HL-60/S4 treated with phorbol 12-myristate 13-acetate at 8.2 ng/mL for 4 days and 3 days (cell line): ENCODE results near the gene CACNB4.
"Not testable (repeated sequence)": the region's sequence is repeated elsewhere in the genome, so short reads cannot be mapped to it uniquely, and the experiment has no call there.

Experiments used
- in situ Hi-C: fragments of 300-500 bp; cut with MboI; formaldehyde crosslinking; loops from 2 replicates; pipeline ENCODE4 v1.15.0; 2022; ENCODE audit warnings: low sequenced_read_pairs

Gene CACNB4

DNA sequence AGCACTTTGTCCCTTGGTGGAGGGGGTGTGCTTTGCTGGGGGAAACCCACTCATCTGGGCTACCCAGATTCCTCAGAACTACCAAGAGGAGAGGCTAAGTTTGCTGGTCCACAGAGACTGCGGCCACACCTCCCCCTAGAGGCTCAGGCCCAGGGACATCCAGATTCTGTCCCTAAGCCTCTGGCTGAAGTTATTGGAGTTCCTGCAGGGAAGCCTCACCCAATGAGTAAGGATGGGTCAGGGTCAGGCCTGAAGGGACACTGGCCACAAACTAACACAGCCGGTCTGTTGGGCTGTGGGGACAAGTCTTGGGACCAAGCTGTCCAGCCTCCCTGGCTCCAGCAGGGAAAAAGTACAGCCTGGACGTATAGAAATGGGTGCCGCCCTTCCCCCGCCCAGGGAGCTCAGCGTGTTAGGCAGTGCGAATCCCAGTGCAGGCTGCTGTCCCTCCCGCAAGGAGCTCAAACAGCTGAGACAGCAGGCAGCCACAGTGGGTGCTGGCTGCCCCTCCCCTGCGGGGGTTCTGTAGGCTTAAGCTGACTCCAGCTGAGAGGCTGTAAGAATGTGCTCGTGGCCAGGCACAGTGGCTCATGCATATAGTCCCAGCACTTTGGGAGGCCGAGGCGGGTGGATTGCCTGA is 183.7 kb downstream of the CACNB4 start:
- in situ Hi-C loops: no loop called here

DNA sequence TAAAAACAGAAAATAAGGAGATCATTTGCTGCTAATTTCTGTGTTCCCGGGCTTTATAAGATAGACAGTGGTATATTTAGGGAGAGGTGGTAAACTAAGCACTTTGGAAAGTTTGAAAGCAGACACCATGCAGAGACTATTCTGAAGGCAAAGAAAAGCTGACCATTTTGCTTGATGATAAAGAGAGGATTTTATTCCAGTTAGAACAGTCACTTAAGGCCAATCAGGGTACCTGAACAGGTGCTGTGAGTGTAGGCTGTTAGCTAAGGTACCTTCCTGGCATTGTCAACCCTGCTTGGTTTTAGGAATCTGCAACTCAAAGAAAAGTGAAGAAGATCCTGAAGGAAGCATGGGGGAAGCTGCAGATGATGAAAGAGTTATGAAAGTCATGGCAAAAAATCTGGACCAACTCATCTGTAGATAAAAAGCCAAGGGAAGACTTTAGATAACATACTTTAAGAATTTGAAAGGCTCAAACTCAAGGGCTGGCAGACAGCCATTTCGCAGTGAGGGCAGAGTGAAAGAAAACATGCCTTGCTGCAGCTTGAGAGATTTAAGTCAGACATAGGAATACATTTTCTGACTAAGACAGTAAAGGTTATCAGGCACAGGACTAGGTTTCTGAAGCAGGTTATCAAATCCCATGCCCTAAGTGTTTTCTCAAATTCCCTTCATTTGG is 190.5 kb downstream of the CACNB4 start:
- in situ Hi-C loops: no loop called here

DNA sequence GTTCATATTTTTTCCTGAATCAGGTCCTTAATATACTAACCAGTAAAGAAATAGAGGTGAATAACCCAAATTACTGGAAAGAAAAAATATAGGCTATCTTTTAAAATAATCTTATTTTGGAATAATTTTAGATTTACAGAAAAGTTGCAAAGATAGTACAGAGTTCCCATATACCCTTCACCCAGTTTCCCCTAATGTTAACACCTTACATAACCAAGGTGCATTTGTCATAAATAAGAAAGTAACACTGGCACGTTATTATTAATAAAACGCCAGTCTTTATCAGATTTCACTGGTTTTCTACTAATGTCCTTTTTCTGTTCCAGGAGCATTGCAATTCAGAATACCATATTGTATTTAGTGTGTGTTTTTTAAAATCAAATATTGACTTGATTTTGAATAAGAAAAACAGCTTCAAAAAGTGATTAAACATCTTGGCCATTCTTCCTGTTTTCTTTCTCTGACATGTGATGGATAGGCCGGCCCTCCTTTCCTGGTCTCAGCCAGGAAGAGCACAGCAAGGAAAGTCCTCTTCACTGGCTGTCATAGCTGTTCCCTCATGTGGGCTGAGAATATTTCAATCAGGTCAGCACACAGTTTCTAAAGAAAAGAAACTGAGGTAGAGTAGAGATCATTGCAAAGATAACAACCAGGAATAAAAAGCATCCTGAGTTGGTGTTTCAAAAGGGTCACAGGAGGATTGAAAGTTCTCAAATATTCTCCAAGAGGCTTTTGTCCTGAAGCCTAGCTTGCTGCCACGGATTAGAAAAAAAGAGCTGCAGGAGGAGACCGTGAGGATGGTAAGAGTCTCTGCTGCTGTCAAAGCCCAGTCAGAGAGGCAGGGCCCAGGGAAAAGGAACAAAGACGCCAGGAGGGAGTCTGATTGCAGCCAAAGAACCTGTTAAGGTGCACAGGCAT is 191.3 kb downstream of the CACNB4 start:
- in situ Hi-C loops: no loop called here

DNA sequence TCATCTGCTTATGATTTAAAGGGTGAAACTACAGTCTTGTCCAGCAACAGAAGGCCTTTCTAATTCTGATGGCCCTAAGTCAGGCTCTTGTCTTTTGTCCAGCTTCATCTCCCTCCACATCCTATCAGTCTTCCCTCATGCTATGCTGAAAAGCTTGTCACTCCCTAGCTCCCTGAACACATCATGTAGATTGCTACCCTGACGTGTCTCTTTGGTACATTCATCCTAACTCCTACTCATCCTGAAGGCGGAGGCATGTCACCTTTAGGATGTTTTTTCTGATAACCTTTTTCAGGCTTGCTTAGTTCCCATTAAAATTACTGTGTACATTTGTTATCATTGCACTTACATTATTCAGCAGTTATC is 192.2 kb downstream of the CACNB4 start:
- in situ Hi-C loops: no loop called here

DNA sequence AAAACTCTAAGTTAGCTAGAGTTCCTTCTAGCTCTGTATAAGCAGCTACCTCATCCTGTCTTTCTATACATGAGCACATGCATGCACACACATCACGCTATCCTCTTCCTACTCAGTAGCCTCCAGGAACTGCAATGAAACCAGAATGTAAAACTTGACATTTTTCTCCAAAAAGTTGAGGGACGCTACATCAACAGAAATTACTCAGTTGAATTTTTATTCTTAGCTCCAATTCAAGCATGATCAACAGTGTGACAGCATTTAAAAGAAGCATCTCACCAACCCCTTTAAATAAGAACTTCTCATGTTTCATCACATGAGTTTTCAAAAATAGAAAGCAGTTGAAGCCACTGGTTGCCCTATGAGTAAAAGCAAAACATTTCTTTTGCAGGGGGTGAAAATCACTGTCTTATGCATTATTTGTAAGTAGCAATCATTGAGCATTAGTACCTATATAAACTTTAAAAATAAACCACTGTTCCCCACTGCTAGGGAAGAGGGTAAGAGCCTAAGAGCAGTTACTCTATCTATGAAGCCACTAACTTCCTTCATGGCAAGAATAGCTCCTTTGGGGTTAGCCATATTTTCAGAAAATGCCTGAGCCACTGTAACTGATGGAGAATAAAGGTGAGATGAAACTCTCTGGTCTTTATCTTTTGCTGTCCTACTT is 192.7 kb downstream of the CACNB4 start:
- in situ Hi-C loops: no loop called here

DNA sequence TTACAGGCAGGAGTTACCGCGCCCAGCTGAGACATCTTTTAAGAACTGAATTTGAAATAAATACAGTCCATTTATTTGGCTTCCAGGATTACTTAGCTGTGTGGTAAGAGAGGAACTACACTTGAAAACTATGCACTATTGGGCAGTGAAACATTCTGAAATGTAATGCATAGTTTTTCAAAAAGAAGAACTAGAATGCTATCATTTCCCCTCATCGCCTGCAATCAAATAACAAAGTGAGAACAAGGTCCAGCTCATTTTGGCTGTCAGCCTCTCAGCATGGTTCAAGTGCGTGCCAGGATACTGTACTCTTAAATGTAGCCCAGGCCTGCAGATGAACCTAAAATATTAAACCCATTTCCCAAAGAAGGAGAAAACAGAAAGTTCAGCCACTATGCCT is 194.0 kb downstream of the CACNB4 start:
- in situ Hi-C loops: no loop called here

DNA sequence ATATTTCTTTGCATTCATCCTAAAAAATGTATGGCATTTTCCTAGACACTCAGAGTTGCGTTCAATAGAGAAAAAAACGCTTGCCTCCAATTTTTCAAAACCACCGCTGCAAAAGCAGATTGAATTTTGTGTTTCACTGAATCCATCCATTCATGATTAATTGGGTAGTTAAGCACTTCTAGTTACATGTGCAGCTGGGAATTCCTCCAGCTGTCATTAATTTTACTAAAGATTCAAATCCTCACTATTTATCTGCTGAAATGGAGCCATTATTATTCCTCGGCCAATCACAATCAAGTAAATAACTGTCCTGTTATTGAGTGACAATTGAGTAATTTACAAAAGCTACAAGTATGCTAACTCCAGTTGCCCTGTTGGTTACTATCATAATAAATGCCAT is 194.8 kb downstream of the CACNB4 start:
- in situ Hi-C loops: no loop called here

DNA sequence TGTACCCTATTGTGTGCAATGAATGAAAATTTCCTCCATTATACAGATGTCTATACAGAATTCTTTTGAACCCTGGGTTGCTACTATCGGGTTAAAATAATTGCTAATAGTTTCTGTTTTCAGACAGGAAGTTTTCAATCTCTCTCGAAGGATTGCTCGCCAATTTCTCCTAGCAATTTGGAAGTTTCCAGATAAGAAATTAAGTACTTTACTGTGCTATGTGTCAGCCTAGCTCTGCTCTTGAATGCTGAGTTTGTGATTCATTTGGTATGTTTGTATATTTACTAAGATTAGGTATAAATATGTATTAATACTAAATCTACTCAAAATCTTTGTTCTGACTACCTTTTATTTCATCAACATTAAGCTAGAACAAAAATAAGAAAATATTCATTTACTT is 196.0 kb downstream of the CACNB4 start:
- in situ Hi-C loops: no loop called here

DNA sequence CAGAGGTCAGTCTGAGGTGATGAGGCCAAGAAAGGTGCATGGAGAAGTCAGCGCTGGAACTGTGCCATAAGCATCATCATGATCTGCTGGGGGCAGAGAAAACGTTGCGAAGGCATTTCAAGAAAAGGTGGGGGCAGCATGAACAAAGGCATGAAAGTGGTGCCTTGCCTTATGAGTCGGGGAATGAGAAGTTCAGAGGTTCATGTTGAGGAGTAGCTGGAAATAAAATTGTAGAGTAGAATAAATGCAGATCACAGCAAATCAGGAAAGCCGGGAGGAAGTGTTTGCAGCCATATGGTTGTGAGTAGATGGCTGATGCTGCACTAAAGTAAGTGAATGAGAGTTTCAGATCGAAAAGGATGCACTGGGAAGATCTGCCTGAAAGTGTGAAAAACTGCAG is 198.5 kb downstream of the CACNB4 start:
- in situ Hi-C loops: no loop called here

DNA sequence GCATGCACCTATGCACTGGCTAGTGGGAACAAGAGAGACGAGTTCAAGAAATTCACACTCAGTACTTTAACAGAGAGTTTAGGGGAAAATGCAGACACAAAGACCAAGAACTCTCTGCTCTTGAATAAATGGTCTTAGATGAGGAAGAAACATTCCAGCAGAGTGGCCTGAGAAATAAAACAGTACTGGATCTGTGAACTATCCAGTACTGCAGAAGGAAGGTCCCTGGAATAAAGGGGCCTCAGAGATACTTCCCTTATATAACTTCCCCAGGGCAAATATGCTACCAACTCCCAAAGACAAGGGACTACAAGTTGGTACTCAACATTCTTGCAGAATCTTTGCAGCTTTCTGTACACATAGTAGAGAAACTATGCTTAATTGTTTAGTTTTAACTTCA is 199.7 kb downstream of the CACNB4 start:
- in situ Hi-C loops: no loop called here

DNA sequence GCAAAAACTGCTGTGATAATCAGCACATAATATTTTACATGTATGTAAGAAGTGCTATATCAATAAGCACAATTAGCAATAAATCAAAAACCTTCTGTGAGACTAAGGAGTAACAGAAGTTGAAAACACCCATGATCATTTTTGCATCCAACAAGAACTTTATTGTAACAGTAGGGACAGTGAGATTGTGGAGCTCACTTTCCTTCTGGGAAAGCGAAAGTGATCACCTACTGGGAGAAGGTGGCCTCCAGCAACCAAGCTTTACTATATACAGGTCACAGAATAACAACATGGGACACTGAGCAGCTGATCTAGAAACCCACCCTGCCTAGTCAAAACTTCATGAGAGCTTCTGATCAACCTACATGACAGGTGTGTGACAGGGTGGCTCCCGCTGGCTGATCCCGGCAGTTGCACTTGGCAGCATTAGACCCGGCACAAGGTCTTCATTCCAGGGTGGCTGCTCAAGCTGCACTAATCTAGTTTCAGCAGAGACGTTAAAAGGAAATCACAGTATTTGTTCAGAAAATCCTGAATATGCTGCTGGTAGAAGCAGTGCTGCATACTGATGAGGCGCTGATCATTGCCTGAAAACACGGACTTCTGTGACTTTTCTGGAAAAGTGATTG is 207.2 kb downstream of the CACNB4 start:
- in situ Hi-C loops: no loop called here

DNA sequence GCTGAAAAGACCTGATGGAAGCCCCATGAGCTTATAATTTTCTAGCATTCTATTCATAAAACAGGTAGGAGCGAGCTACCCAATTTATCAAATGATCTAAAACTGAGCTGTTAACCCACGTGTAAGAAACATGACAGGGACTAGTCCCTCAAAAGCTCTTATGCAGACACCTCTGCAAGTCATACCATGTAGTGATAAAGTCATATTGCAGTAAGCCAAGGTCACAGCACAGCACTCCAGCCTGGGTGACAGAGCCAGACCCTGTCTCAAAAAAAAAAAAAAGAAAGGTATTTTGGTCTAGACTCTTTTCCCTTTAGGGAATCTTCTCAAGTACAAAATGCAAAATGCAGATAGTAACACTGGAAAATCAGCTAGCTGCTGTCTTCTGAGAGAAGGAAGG is 211.7 kb downstream of the CACNB4 start:
- in situ Hi-C loops: no loop called here

DNA sequence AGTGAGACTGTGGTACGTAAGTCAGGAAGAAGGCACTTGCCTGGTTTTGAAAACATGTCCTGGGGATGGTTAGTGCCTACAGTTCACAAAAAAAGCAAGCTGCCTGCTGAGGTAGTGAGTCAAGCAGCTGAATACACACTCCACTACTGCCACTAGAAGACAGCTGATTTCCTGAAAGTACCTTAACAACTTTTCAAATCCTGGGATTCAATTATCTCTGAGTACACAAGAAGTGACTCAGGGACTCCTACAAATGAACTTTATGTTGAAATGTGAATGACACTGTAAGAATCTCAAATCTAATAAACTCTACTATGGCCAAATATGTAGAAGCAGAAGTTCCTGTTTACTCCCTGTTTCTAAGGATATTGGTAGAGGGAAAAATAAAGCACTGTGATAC is 212.6 kb downstream of the CACNB4 start:
- in situ Hi-C loops: no loop called here

DNA sequence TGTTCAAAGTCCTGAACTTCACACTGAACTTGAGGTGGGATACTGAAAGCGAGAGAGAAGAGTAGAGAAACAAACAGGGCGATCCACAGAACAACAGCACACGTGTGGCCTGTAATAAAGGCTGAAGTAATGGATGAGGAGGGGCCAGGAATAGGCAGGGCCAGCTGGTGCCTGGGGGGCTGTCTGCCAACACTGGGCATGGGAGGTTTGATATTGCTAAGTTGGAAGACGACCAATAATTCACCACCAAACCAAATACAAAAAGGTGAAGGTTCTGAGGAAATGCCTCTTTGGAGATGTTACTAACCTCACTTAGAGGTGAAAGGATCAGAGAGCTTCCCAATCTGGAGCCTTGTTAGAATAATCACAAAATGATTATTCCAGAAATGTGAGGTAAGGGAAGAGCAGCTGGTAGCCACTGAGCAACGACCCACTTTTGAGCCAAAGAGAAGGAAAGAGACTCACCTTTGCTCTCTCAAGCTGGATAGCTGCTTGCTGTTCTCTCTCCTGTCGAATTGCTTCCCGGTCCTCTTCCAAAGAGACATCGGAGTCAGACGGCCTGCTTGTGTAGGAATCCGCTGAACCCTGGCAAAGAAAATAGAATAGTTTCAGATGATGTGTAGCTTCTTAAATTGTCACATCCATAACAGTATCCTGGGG is 215.9 kb downstream of the CACNB4 start:
- in situ Hi-C loops: no loop called here

DNA sequence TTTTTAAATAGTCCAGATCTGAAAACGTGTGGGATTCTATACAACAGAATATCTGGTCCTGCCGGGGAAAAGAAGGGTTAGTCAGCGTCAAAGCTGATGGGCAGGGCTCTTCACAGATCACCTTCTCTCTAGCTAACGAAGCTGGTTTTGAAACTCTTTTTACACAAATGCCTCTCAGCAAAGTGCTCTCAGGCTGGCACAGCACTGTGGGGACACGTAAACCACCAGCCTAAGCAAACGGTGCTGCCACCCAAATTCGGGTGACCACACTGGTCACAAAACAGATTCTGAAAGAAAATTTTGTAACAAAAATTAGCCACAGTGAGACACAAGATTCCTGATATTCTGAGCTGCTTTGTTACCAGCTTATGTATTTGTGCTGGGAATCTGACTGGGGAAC is 217.5 kb downstream of the CACNB4 start:
- in situ Hi-C loops: no loop called here

DNA sequence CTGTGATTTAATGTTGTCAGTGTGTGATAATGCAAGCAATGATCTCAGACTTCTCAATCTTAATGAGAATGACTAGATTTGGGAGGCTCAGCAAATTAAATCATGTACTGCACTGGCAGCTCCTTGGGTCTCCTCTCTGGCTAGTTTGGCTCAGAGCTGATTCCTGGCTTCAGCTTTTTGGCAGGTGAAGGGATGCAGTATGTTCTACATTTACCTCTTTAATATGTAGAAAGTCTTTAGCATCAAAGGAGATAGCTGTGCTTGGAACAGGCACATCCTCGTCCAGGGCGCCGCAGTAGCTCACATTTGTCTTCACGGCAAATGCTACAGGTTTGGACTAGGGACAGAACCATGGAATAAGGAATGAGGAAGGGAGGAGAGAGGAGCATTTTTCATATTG is 218.3 kb downstream of the CACNB4 start:
- in situ Hi-C loops: no loop called here

DNA sequence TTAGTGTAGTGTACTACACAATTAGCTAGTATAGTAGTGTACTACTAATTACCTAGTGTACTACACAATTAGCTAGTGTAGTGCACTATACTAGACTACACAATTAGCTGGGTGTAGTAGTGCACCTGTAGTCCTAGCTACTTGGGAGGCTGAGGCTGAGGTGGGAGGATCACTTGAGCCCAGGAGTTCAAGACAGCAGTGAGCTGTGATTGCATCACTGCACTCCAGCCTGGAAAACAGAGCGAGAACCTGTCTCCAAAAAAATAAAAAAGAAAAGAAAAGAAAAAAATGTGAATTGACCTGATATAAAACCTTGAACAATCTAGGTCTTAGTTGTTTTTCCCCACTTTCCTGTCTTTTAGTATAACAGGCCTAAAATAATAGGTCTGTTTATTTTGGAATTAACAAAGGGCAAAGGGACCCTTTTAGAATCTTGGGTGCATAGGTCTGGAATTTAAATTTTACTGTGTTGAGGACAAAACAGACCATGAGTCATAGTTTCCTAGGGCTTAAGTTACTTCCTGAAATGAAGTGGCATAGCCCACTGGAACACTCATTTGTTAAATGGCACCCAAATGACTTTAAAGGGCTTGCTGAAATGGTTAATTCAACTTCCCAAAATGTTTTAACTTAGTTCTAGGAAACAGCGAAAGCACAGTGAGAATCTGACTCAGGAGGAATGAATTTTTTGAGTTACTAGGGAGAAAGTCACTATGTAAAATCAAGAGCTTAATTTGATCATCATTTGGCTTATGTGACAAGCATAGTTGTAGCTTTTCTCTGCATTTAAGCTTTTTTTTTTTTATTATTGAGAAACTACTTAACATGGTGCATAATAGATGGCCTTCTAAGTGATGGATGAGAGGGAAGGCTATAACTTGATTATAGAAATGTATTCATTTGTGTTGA is 219.9 kb downstream of the CACNB4 start:
- in situ Hi-C loops: no loop called here

DNA sequence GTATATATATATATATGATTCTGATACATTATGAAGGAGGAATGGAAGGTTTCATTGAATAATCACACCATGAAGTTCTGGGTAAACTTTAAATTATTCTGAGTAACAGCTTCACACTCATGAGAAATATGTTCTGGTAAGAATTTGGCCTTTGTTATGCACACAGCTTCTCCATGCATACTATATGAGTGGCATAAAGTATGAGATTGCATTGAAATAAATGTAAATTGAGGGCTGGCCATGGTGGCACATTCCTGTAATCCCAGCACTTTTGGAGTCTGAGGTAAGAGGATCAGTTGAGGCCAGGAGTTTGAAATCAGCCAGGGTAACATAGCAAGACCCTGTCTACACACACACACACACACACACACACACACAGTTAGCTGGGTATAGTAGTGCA is 220.6 kb downstream of the CACNB4 start:
- in situ Hi-C loops: no loop called here

DNA sequence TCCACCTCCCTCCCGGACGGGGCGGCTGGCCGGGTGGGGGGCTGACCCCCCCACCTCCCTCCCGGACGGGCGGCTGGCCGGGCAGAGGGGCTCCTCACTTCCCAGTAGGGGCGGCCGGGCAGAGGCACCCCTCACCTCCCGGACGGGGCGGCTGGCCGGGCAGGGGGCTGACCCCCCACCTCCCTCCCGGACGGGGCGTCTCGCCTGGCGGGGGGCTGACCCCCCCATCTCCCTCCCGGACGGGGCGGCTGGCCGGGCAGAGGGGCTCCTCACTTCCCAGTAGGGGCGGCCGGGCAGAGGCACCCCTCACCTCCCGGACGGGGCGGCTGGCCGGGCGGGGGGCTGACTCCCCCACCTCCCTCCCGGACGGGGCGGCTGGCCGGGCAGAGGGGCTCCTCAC is 223.2 kb downstream of the CACNB4 start:
- in situ Hi-C loops: not testable (repeated sequence)
